ENCODE results near the gene OVOL1.
A peak's percentile ranks its signal among the peaks of the same experiment; 100 is the strongest.

OVOL1 gene

DNA sequence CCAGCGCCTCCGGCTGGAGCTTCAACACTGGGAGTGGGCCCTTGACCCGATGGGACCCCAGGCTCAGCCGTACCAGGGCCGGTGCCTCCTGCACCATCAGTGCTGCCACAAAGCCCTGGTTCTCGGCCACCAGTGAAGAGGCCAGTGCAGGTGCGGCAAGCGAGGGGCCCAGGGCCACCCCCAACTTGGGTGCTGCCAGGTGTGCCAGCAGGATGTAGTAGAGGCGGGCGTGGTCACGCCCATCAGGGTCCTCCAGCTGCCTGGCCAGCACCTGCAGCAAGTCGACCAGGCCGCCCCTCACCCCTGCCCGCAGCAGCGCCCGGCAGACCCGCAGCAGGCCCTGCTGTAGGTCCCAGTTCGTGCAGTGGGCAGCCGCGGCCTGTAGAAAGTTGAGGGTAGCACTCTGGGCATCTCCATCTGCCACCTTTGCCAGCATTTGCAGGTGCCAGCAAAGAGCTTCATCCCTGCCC is 8.4 kb upstream of the OVOL1 start:
- no peak for DNase-seq

DNA sequence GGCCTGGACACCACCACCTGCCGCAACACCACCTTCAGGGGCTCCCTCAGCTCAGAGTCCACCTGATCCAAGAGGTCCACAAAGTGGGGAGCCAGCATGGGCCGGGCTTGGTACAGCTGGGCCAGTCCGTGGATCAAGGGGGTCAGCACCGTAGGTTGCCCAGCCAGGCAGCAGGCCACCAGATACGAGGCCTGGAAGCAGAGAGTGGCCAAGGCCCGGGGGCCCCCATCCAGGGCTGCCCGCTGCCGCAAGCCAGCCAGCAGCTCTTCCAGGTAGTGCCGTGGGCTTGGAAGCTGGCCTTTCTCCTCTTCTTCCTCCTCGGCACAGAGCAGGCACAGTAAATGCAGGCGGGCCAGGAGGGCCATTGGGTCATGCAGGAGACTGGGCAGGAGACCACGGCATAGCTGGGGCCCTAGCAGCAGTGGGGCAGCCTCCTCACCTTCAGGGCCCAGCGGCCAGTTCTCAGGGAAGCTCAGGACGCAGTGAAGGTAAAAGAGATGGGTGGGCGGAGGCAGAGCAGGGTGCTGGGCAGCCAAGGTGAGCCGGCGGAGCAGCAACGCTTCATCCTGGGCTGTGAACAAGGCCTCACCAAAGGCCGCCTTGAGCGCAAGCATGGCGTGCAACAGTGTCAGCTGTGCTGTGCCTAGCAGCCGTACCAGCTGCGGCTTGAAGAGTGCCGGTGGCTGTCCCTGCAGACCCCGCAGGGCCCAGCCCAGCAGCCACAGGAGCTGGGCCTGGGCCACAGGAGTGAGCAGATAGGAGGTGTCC is 7.8 kb upstream of the OVOL1 start:
- DNase-seq: no peak

DNA sequence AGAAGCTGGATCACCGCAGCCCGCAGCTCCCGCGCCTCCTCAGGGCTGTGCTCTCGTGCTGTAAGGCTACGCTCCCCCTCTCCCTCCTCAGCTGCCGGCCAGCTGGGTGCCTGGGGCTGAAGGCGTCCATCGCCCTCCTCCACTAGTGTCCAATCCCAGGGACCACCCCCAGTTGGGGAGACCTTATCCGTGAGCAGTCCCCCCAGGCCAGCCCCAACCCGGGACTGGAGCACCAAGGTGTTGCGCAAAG is 7.3 kb upstream of the OVOL1 start:
- no peak for DNase-seq

GRCh38 chr11:65779919-65780769 is 6.7 kb upstream of the OVOL1 start:
- peak; percentile 93 for DNase-seq

GRCh38 chr11:65780770-65781151 is 6.1 kb upstream of the OVOL1 start, which contains the start of gene AP5B1:
Gene AP5B1, minus strand, starts transcription at chr11:65780976. Its CDS starts 385 bp downstream, at chr11:65780591.
- peak; percentile 90 for DNase-seq

DNA sequence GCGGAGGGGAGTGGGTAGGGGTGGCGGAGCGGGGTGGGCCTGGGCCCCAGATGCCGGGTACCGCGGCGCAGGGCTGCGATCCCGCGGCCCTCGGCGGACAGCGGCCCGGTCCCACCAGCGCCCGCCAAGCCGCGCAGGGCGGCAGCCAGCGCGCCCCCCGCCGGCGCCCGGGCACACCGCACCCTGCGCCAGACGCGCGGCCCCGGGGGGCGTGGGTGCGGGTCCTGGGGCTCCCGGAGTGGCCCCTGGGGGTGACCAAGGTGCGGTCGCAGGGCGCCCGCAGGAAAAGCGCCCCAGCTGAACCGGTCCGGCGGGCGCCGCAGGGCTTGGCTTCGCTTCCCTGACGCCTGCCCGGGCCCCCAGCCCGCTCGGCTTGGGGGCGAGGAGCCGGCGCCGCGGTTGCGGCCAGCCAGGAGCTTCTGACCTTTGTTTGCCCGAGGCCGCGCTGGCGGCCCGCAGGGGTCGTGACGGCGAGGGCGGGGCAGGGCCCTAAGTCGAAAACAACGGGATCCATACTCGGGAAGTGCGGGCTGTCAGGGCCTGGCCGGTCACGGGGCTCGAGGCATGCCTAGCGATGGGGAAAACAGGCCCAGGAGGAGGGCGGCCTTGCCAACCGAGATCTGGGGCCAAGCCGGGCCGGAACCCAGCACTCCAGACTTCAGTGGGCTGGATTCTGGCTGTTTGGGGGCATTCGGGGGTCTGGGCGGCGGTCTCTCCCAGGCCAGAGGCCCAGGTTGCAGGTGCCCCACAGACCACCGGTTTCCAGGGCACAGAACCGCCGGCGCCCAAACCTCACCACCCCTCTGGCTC is 5.5 kb upstream of the OVOL1 start:
- DNase-seq: peak; percentile 82

GRCh38 chr11:65781962-65782815 is 4.7 kb upstream of the OVOL1 start:
- DNase-seq: no peak

GRCh38 chr11:65782816-65783228 is 4.0 kb upstream of the OVOL1 start:
- peak; percentile 28 for DNase-seq

- no peak for DNase-seq
These were observed 1.4 kb upstream of the OVOL1 start for GRCh38 chr11:65785319-65786007.

DNA sequence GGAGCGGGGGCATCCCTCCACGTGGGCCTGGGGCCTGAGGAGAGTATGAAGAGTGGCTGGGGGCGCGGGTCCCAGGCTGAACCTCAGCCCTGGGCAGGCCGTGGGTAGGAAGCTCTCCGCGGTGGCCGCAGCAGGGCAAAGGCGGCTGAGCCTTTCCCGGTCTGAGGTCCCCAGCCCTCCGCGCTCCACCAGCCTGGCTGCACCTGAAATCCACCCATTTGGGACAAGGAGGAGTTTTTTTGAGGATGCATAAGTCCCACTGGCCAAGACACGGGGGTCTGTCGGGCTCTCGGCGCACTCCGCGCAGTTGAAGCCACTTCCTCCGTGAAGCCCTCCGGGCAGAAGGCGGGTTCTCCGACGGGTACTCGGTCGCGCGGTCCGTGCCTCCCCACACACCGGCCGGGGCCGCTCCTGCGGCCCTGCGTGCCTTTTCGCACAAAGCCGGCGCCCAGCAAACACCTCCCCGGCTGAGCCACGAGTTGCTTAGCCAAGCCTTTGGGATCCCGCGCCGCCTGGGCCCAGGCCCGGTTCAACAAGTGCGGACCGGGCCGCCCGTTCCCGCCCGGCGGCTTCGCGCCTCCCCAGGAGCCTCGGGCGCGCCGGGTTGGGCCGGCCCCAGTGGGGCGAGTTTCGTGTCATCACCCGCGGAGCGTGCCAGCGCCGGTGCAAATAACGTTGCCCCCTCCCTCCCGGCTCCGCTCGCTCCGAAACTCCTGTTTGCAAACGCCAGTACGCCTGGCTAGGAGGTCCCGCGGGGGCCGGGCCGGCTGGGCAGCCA is 666 bp upstream of the OVOL1 start:
- peak; percentile 69 for DNase-seq

- peak; percentile 43 for DNase-seq
These were observed 1.1 kb downstream of the OVOL1 start for GRCh38 chr11:65787649-65788622.

DNA sequence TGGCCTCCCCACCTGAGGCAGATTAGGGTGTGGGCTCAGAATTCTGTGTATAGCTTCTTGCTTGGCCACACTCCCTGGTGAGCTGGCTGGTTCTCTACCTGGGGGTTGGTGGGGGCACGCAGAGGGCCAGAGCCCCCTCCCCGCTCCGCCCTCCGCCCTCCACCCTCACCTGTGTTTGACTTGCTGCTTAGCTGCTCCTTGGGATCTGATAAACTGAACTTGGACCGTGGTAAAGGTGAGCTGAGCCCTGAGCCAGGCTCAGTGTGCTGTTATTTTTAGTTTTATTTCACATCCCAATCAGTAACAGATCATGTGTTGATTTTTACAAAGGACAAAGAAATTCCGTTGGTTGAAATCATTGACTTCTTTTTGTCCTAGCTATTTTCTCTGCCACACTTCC is 2.0 kb downstream of the OVOL1 start:
- DNase-seq: no peak

- DNase-seq: no peak
These were observed 2.6 kb downstream of the OVOL1 start for GRCh38 chr11:65789230-65790103.

- no peak for DNase-seq
These were observed 3.4 kb downstream of the OVOL1 start for GRCh38 chr11:65790104-65790901.

- no peak for DNase-seq
These were observed 4.2 kb downstream of the OVOL1 start for GRCh38 chr11:65790902-65791650.

- peak; percentile 91 for DNase-seq
These were observed 4.9 kb downstream of the OVOL1 start for GRCh38 chr11:65791719-65792213.

DNA sequence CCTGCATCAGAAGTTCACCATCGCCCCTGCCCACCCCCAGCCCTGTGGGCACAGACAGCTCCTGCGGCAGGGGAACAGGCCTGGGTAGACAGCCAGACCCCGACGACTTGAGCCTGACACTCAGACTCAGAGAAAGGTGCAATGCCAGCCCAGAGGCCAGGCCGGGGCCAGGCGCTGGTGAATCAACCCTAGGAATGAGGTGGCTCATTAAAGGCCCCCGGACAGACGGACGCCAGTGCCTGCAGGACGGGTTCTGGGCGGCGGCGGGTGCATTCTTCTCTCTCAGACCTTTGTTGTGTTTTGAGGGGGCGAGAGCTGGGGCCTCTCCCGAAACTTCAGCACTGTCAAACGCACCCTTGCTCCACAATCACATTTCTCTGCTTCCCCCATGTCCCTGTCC is 5.6 kb downstream of the OVOL1 start:
- DNase-seq: no peak

Data from DMS53 (cell line).